Measurements from ENCODE around the gene C11orf91.

DNA sequence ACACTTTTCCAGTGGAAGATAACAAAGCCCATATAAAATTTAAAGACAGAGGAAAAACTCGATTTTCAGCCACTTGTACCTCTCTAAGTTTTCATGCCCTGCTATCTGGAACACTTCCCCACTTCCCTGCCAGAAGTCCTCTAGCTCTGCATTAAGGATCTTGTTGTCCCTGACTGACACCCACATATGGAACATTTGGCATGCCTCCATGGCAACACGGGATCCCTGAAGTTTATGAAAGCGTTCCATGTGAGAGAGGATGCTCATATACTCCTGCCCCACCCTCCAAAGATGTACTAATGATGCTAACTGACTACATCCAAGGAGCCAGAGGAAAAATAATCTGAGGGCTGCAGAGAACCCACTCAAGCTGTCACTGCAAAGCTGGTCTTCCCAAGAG, 8.8 kb upstream of the C11orf91 start:
- TF ChIP-seq CTCF (IDR thresholded peaks at IDR 0.05) = no peak
- TF ChIP-seq POLR2A (IDR thresholded peaks at IDR 0.05) = no peak
- no peak for TF ChIP-seq POLR2AphosphoS5 (IDR thresholded peaks at IDR 0.05; ENCODE audit: insufficient read depth in 1 of 2, low read depth in 1 of 2)

Measured in vagina (tissue), 2 donors.